HEK293 (cell line): ENCODE data around the gene GIMAP5.

Experiments used
- CTCF ChIA-PET: fragments of 350-600 bp; formaldehyde crosslinking; extraction: SDS; loops from one replicate; lab custom pipeline; 2021; ENCODE audit warnings: antibody characterized with exemption; lab: Yijun Ruan, JAX
- POLR2A ChIA-PET: fragments of 300-600 bp; formaldehyde crosslinking; extraction: SDS; loops from one replicate; lab custom pipeline; 2020; ENCODE audit warnings: antibody characterized with exemption, inconsistent platforms; lab: Yijun Ruan, JAX
- H3K27ac ChIP-seq: fragments of 200-500 bp; sonication (Bioruptor generic); 2 replicates; pipeline ENCODE4 v1.5.1; 2014; ENCODE audit warnings: low read depth, low read length, control low read depth, inconsistent platforms; ENCODE audit errors: extremely low read depth
- H3K36me3 ChIP-seq, 2 experiments: fragments of 200-500 bp in 1 of 2; sonication (Bioruptor generic) in 1 of 2; 1 replicate in 1 of 2; 2 replicates in 1 of 2; pipeline ENCODE4 v1.5.1; 2014 to 2017; ENCODE audit warnings: inconsistent platforms in 2 of 2, low read length in 2 of 2; ENCODE audit not compliant: control insufficient read depth in 2 of 2, insufficient read depth in 1 of 2
- H3K4me1 ChIP-seq: fragments of 200-500 bp; sonication (Bioruptor generic); 2 replicates; pipeline ENCODE4 v1.5.1; 2014; ENCODE audit warnings: mild to moderate bottlenecking, low read length, inconsistent platforms; ENCODE audit not compliant: control insufficient read depth, insufficient read depth
- H3K4me3 ChIP-seq: 2 replicates; pipeline ENCODE4 v1.5.1; 2011; ENCODE audit warnings: low read depth, mild to moderate bottlenecking, control low read depth, low read length, moderate library complexity
- H3K9me3 ChIP-seq: fragments of 200-500 bp; sonication (Bioruptor generic); 2 replicates; pipeline ENCODE4 v1.5.1; 2014; ENCODE audit warnings: low read depth, low read length, inconsistent platforms; ENCODE audit not compliant: control insufficient read depth, insufficient read depth
- CTCF ChIP-seq: fragments of 450-650 bp; formaldehyde crosslinking; IDR thresholded peaks from 2 replicates; pipeline ENCODE4 v1.5.1; 2016; ENCODE audit warnings: missing biosample characterization, missing genetic modification characterization
- HOXC10 ChIP-seq: sonication (generic); formaldehyde crosslinking; IDR thresholded peaks from 2 replicates; pipeline ENCODE4 v1.8.1; 2023; ENCODE audit warnings: mild to moderate bottlenecking, missing genetic modification reagents
- MEIS1 ChIP-seq: sonication (generic); formaldehyde crosslinking; IDR thresholded peaks from 2 replicates; pipeline ENCODE4 v1.8.1; 2022; ENCODE audit warnings: missing genetic modification reagents, mild to moderate bottlenecking, borderline replicate concordance
- PRDM4 ChIP-seq: fragments of 450-650 bp; formaldehyde crosslinking; IDR thresholded peaks from 2 replicates; pipeline ENCODE4 v1.5.1; 2017; ENCODE audit warnings: missing biosample characterization, missing genetic modification characterization
- ZBTB26 ChIP-seq: fragments of 450-650 bp; formaldehyde crosslinking; optimal IDR thresholded peaks from 2 replicates; pipeline ENCODE3; 2016; ENCODE audit warnings: missing biosample characterization, mild to moderate bottlenecking, missing genetic modification characterization
- ZBTB49 ChIP-seq: fragments of 450-650 bp; formaldehyde crosslinking; IDR thresholded peaks from 2 replicates; pipeline ENCODE4 v1.5.1; 2016; ENCODE audit warnings: missing biosample characterization, missing genetic modification characterization, low read depth
- ZNF112 ChIP-seq: fragments of 450-650 bp; formaldehyde crosslinking; IDR thresholded peaks from 2 replicates; pipeline ENCODE4 v1.5.0; 2017; ENCODE audit warnings: missing biosample characterization, missing genetic modification characterization
- ZNF114 ChIP-seq: fragments of 450-650 bp; formaldehyde crosslinking; IDR thresholded peaks from 2 replicates; pipeline ENCODE4 v1.5.0; 2017; ENCODE audit warnings: missing biosample characterization, missing genetic modification characterization
- ZNF16 ChIP-seq: fragments of 450-650 bp; formaldehyde crosslinking; IDR thresholded peaks from 2 replicates; pipeline ENCODE4 v1.5.1; 2016; ENCODE audit warnings: low read depth, missing biosample characterization, missing genetic modification characterization
- ZNF18 ChIP-seq: fragments of 450-650 bp; formaldehyde crosslinking; IDR thresholded peaks from 2 replicates; pipeline ENCODE4 v1.5.1; 2016; ENCODE audit warnings: missing biosample characterization, missing genetic modification characterization
- ZNF214 ChIP-seq: fragments of 450-650 bp; formaldehyde crosslinking; IDR thresholded peaks from 2 replicates; pipeline ENCODE4 v1.5.1; 2017; ENCODE audit warnings: missing biosample characterization, mild to moderate bottlenecking, missing genetic modification characterization, borderline replicate concordance
- ZNF26 ChIP-seq: fragments of 450-650 bp; formaldehyde crosslinking; IDR thresholded peaks from 2 replicates; pipeline ENCODE4 v1.5.1; 2016; ENCODE audit warnings: missing biosample characterization, missing genetic modification characterization
- ZNF433 ChIP-seq: fragments of 450-650 bp; formaldehyde crosslinking; IDR thresholded peaks from 2 replicates; pipeline ENCODE4 v1.5.1; 2016; ENCODE audit warnings: missing biosample characterization, missing genetic modification characterization, low read depth
- ZNF513 ChIP-seq: fragments of 450-650 bp; IDR thresholded peaks from 2 replicates; pipeline ENCODE4 v1.5.1; 2018; ENCODE audit warnings: missing biosample characterization, missing genetic modification characterization
- ZNF596 ChIP-seq: fragments of 450-650 bp; IDR thresholded peaks from 2 replicates; pipeline ENCODE4 v1.5.0; 2018; ENCODE audit warnings: missing biosample characterization, mild to moderate bottlenecking, missing genetic modification characterization, moderate library complexity
- ZNF76 ChIP-seq: fragments of 450-650 bp; formaldehyde crosslinking; IDR thresholded peaks from 2 replicates; pipeline ENCODE4; 2016; ENCODE audit warnings: low read depth, missing biosample characterization, missing genetic modification characterization, borderline replicate concordance
- ZSCAN18 ChIP-seq: fragments of 450-650 bp; formaldehyde crosslinking; IDR thresholded peaks from 2 replicates; pipeline ENCODE4 v1.5.1; 2016; ENCODE audit warnings: missing biosample characterization, missing genetic modification characterization

GIMAP5 gene

GRCh38 chr7:150731916-150732315 lies 5.3 kb upstream of the GIMAP5 start:
- Histone ChIP-seq H3K4me3 (no peak overlapping the region), H3K4me1 (no peaks in the 10 kb centered on the region), H3K9me3 (no peaks in the 10 kb centered on the region), H3K36me3 (no peaks in the 10 kb centered on the region), H3K27ac (no peak overlapping the region)
- POLR2A ChIA-PET, result no interaction called here
- no peak for TF ChIP-seq ZNF76 (tag by site-specific recombination)
- TF ChIP-seq ZNF513, result no peak
- no peak for TF ChIP-seq ZNF596 (tag by site-specific recombination)
- TF ChIP-seq CTCF, result no peak
- TF ChIP-seq ZBTB26, result no peak
- TF ChIP-seq ZNF18 (tag by site-specific recombination), result no peak
- TF ChIP-seq HOXC10 (CRISPR knock-in tag), result no peak
- TF ChIP-seq ZNF16 (tag by site-specific recombination), result no peak
- no peak for TF ChIP-seq ZNF112 (tag by site-specific recombination)
- CTCF ChIA-PET, result no interaction called here

GRCh38 chr7:150732786-150733481 lies 4.3 kb upstream of the GIMAP5 start:
- CTCF ChIA-PET, result no interaction called here
- POLR2A ChIA-PET, result no interaction called here
- Histone ChIP-seq H3K36me3 (no peaks in the 10 kb centered on the region), H3K9me3 (no peaks in the 10 kb centered on the region), H3K4me1 (no peaks in the 10 kb centered on the region), H3K4me3 (no peak overlapping the region), H3K27ac (no peak overlapping the region)
- TF ChIP-seq ZNF114 (tag by site-specific recombination) (no peak), PRDM4 (tag by site-specific recombination) (no peak), ZNF214 (tag by site-specific recombination) (no peak), ZBTB49 (no peak), ZNF433 (tag by site-specific recombination) (no peak), ZSCAN18 (tag by site-specific recombination) (no peak), ZNF26 (tag by site-specific recombination) (no peak), MEIS1 (CRISPR knock-in tag) (no peak)
